ENCODE measurements around the gene PTPRF.

Gene PTPRF

GRCh38 chr1:43608827-43609226 lies 78.1 kb downstream of the PTPRF start:
- DNase-seq (ENCODE audit: low read depth), result no peak

- no peak for DNase-seq (ENCODE audit: low read depth)
These were observed 79.7 kb downstream of the PTPRF start for GRCh38 chr1:43610339-43610738.

GRCh38 chr1:43611950-43612349 lies 81.3 kb downstream of the PTPRF start:
- no peak for DNase-seq (ENCODE audit: low read depth)

GRCh38 chr1:43612406-43612805 lies 81.7 kb downstream of the PTPRF start:
- DNase-seq (ENCODE audit: low read depth), result no peak

- DNase-seq (ENCODE audit: low read depth), result no peak
These were observed 82.6 kb downstream of the PTPRF start for GRCh38 chr1:43613075-43613942.

GRCh38 chr1:43614211-43614610 lies 83.5 kb downstream of the PTPRF start:
- DNase-seq (ENCODE audit: low read depth), result no peak

- no peak for DNase-seq (ENCODE audit: low read depth)
These were observed 84.2 kb downstream of the PTPRF start for GRCh38 chr1:43614891-43615290.

- no peak for DNase-seq (ENCODE audit: low read depth)
These were observed 85.7 kb downstream of the PTPRF start for GRCh38 chr1:43616383-43616782.

- no peak for DNase-seq (ENCODE audit: low read depth)
These were observed 86.3 kb downstream of the PTPRF start for GRCh38 chr1:43617011-43617410.

- no peak for DNase-seq (ENCODE audit: low read depth)
These were observed 87.0 kb downstream of the PTPRF start for GRCh38 chr1:43617668-43618067.

- no peak for DNase-seq (ENCODE audit: low read depth)
These were observed 88.0 kb downstream of the PTPRF start for GRCh38 chr1:43618521-43619313.

- DNase-seq (ENCODE audit: low read depth), result no peak
These were observed 88.7 kb downstream of the PTPRF start for GRCh38 chr1:43619314-43619790.

GRCh38 chr1:43619996-43620920 lies 89.6 kb downstream of the PTPRF start:
- DNase-seq (ENCODE audit: low read depth), result no peak

GRCh38 chr1:43620956-43621355 lies 90.3 kb downstream of the PTPRF start:
- no peak for DNase-seq (ENCODE audit: low read depth)

- DNase-seq (ENCODE audit: low read depth), result no peak
These were observed 90.7 kb downstream of the PTPRF start for GRCh38 chr1:43621386-43621785.

GRCh38 chr1:43621861-43622260 lies 91.2 kb downstream of the PTPRF start:
- DNase-seq (ENCODE audit: low read depth), result no peak

GRCh38 chr1:43622471-43622870 lies 91.8 kb downstream of the PTPRF start:
- DNase-seq (ENCODE audit: low read depth), result peak; percentile 32

- DNase-seq (ENCODE audit: low read depth), result peak; percentile 30
These were observed 92.5 kb downstream of the PTPRF start for GRCh38 chr1:43622901-43623780.

GRCh38 chr1:43625063-43625780 lies 94.5 kb downstream of the PTPRF start:
- no peak for DNase-seq (ENCODE audit: low read depth)

- no peak for DNase-seq (ENCODE audit: low read depth)
These were observed 101.5 kb downstream of the PTPRF start for GRCh38 chr1:43632135-43632670.
